ENCODE results near the gene PCDHB6. TPM values are rescaled to one million over a fixed set of nuclear protein-coding genes. Genes with fewer than 3 reads are reported as not detected.
"Not testable (repeated sequence)": the region's sequence is repeated elsewhere in the genome, so short reads cannot be mapped to it uniquely, and the experiment has no call there.

Gene PCDHB6
- total and polyA plus RNA-seq, 3 donors from 2014 or later: 3.7 to 6.2 (median 4.4) TPM

- H3K9me3 ChIP-seq: no peaks in the 10 kb centered on the region
- peak; percentile 70 for DNase-seq
- H3K27ac ChIP-seq: no peak within 1 kb of the TSS
- H3K27me3 ChIP-seq: no peaks in the 10 kb centered on the region
- intact Hi-C loops (cut with DNase I; ENCODE audit: low total_unique reads): no loop called here
- peak; percentile 39 to 54 (median 53) for TF ChIP-seq CTCF (IDR thresholded peaks at IDR 0.05)
- no peak for TF ChIP-seq POLR2A (IDR thresholded peaks at IDR 0.05)
- 14 to 27% methylated on average over 20 of the region's 20 CpGs for WGBS, 2 donors
- H3K4me1 ChIP-seq: no peaks in the 10 kb centered on the region
- H3K36me3 ChIP-seq (ENCODE audit: low read depth, missing control alignments): no peaks in the 10 kb centered on the region
- peak within 1 kb of the TSS; percentile 4 to 37 for H3K4me3 ChIP-seq
These were observed 22.7 kb downstream of the PCDHB6 start, which contains the start of gene PCDHB7 for GRCh38 chr5:141172381-141173204. PCDHB7 (plus strand) TSS chr5:141172644; CDS start chr5:141172836, 192 bp downstream.

GRCh38 chr5:141174291-141175104 is 24.6 kb downstream of the PCDHB6 start:
- H3K9me3 ChIP-seq; intact Hi-C loops (cut with DNase I; ENCODE audit: low total_unique reads): not testable (repeated sequence)
- 25 to 35% methylated on average over 35 to 59 of the region's 79 CpGs for WGBS, 2 donors

GRCh38 chr5:141175933-141176332 is 26.1 kb downstream of the PCDHB6 start:
- Histone ChIP-seq H3K27ac (no peak overlapping the region), H3K9me3 (no peaks in the 10 kb centered on the region), H3K36me3 (ENCODE audit: low read depth, missing control alignments) (no peaks in the 10 kb centered on the region), H3K4me1 (no peaks in the 10 kb centered on the region), H3K27me3 (no peaks in the 10 kb centered on the region), H3K4me3 (no peak overlapping the region)
- TF ChIP-seq CTCF (IDR thresholded peaks at IDR 0.05) (no peak), POLR2A (IDR thresholded peaks at IDR 0.05) (no peak)
- intact Hi-C loops (cut with DNase I; ENCODE audit: low total_unique reads): no loop called here
- DNase-seq: no peak
- 57 to 63% methylated on average over 1 of the region's 1 CpG for WGBS, 2 donors

More at GRCh38 chr5:141174291-141175104, 24.6 kb downstream of the PCDHB6 start:
- H3K27me3 ChIP-seq; DNase-seq; H3K4me1 ChIP-seq; H3K27ac ChIP-seq; H3K36me3 ChIP-seq (ENCODE audit: low read depth, missing control alignments): not testable (repeated sequence)
- peak overlapping the region in 1 of 2 donors; percentile 22 for H3K4me3 ChIP-seq

- peak in 1 of 3 experiments; percentile 20 for TF ChIP-seq CTCF (IDR thresholded peaks at IDR 0.05)
- H3K9me3 ChIP-seq; H3K4me1 ChIP-seq; intact Hi-C loops (cut with DNase I; ENCODE audit: low total_unique reads); H3K4me3 ChIP-seq; H3K27ac ChIP-seq; H3K27me3 ChIP-seq; H3K36me3 ChIP-seq (ENCODE audit: low read depth, missing control alignments): not testable (repeated sequence)
- WGBS, 2 donors: 19 to 26% methylated on average over 14 to 15 of the region's 18 CpGs
- DNase-seq: peak; percentile 78
These were observed 27.8 kb downstream of the PCDHB6 start, which contains the start of gene PCDHB8 for GRCh38 chr5:141177577-141178191. PCDHB8 (plus strand) TSS chr5:141177790; CDS start chr5:141178035, 245 bp downstream.

GRCh38 chr5:141179371-141179770 is 29.5 kb downstream of the PCDHB6 start:
- intact Hi-C loops (cut with DNase I; ENCODE audit: low total_unique reads); H3K4me3 ChIP-seq; H3K27ac ChIP-seq; H3K9me3 ChIP-seq; DNase-seq; H3K4me1 ChIP-seq; H3K27me3 ChIP-seq; H3K36me3 ChIP-seq (ENCODE audit: low read depth, missing control alignments): not testable (repeated sequence)
- WGBS, 2 donors: 32 to 52% methylated on average over 28 to 37 of the region's 39 CpGs

- intact Hi-C loops (cut with DNase I; ENCODE audit: low total_unique reads); H3K9me3 ChIP-seq; DNase-seq; H3K4me1 ChIP-seq; H3K27me3 ChIP-seq; H3K27ac ChIP-seq; H3K36me3 ChIP-seq (ENCODE audit: low read depth, missing control alignments); H3K4me3 ChIP-seq: not testable (repeated sequence)
- 20 to 34% methylated on average over 15 to 22 of the region's 32 CpGs for WGBS, 2 donors
These were observed 30.0 kb downstream of the PCDHB6 start for GRCh38 chr5:141179876-141180275.

Data from testis (tissue), 3 donors.